HG03108 (cell line): ENCODE data around the gene CA10.

ENCODE experiments used
- ATAC-seq: cut with Tn5 transposase; IDR thresholded peaks from one replicate; pipeline ENCODE4 v1.9.1; 2021; ENCODE audit warnings: moderate library complexity; ENCODE audit not compliant: unreplicated experiment

Gene CA10

GRCh38 chr17:51613255-51613654 lies 545.3 kb downstream of the CA10 start:
- ATAC-seq = no peak

GRCh38 chr17:51612692-51613091 lies 545.8 kb downstream of the CA10 start:
- no peak for ATAC-seq

- ATAC-seq = no peak
Measured at GRCh38 chr17:51611585-51611984, 546.9 kb downstream of the CA10 start.

- no peak for ATAC-seq
Measured at GRCh38 chr17:51610834-51611233, 547.7 kb downstream of the CA10 start.

- ATAC-seq = no peak
Measured at GRCh38 chr17:51610155-51610554, 548.4 kb downstream of the CA10 start.

GRCh38 chr17:51608251-51608933 lies 550.1 kb downstream of the CA10 start:
- ATAC-seq = no peak

GRCh38 chr17:51607512-51607911 lies 551.0 kb downstream of the CA10 start:
- no peak for ATAC-seq

- ATAC-seq = no peak
Measured at GRCh38 chr17:51604299-51605020, 554.1 kb downstream of the CA10 start.

- ATAC-seq = no peak
Measured at GRCh38 chr17:51601622-51602261, 556.8 kb downstream of the CA10 start.

- ATAC-seq = no peak
Measured at GRCh38 chr17:51598824-51599223, 559.7 kb downstream of the CA10 start.

GRCh38 chr17:51597345-51597744 lies 561.2 kb downstream of the CA10 start:
- ATAC-seq = no peak

- ATAC-seq = no peak
Measured at GRCh38 chr17:51595826-51596398, 562.6 kb downstream of the CA10 start.

GRCh38 chr17:51590071-51590656 lies 568.4 kb downstream of the CA10 start:
- no peak for ATAC-seq

- no peak for ATAC-seq
Measured at GRCh38 chr17:51588063-51588462, 570.5 kb downstream of the CA10 start.

- no peak for ATAC-seq
Measured at GRCh38 chr17:51587516-51587915, 571.0 kb downstream of the CA10 start.

- ATAC-seq = no peak
Measured at GRCh38 chr17:51585514-51586104, 572.9 kb downstream of the CA10 start.

- no peak for ATAC-seq
Measured at GRCh38 chr17:51580869-51581268, 577.6 kb downstream of the CA10 start.
